ENCODE results near the gene ZNF710.

DNA sequence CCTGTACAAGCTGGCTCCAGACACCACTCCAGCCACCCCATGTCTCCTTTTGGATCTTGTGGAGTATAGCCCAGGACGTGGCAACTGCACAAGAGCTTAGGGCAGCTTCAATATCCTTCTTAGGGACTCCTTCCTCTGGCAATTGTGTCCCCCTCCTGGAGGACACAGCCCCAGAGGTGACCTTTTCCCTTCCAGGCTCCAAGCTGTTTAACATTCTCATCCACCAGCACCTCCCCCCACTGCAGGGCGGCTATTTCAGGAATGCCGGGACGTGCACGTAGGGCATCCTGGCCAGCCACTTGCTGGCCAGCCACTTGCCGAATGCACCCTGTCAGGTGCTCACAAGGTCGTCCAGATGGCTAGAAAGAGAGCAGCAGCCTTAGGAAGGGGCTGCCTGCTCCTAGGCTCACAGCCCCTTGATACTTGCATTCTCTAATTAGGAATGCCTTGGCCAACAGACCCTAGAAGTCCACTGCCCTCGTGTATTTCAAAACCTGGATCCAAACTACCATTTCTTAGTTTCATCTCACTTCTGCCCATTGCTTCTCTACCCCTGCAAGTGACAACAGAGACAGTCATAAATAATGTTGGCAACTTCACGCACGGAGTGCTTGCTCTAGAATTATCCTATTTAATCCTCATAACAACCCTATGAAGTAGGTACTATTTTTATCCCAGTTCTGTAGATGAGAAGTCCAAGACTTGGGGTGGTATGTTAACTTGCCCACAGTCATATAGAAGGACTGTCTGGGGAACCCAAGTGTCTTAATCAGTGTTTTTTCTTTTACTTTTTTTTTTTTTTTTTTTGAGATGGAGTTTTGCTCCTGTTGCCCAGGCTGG, 125.7 kb downstream of the ZNF710 start:
- no peak for TF ChIP-seq POLR2A (IDR thresholded peaks at IDR 0.05)
- TF ChIP-seq, protein P1, sequence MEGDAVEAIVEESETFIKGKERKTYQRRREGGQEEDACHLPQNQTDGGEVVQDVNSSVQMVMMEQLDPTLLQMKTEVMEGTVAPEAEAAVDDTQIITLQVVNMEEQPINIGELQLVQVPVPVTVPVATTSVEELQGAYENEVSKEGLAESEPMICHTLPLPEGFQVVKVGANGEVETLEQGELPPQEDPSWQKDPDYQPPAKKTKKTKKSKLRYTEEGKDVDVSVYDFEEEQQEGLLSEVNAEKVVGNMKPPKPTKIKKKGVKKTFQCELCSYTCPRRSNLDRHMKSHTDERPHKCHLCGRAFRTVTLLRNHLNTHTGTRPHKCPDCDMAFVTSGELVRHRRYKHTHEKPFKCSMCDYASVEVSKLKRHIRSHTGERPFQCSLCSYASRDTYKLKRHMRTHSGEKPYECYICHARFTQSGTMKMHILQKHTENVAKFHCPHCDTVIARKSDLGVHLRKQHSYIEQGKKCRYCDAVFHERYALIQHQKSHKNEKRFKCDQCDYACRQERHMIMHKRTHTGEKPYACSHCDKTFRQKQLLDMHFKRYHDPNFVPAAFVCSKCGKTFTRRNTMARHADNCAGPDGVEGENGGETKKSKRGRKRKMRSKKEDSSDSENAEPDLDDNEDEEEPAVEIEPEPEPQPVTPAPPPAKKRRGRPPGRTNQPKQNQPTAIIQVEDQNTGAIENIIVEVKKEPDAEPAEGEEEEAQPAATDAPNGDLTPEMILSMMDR (IDR thresholded peaks at IDR 0.05 in 8 of 11, conservative IDR thresholded peaks at IDR 0.05 in 3 of 11), result no peak
